Bone marrow (tissue), 2 donors: ENCODE data around the gene IRX2.

Experiments used
- DNase-seq, 2 donors: peaks; one replicate each; lab custom pipeline; 2025; lab: John Stamatoyannopoulos, UW

IRX2 gene

GRCh38 chr5:2756211-2757152 is 5.0 kb upstream of the IRX2 start:
- DNase-seq = no peak

DNA sequence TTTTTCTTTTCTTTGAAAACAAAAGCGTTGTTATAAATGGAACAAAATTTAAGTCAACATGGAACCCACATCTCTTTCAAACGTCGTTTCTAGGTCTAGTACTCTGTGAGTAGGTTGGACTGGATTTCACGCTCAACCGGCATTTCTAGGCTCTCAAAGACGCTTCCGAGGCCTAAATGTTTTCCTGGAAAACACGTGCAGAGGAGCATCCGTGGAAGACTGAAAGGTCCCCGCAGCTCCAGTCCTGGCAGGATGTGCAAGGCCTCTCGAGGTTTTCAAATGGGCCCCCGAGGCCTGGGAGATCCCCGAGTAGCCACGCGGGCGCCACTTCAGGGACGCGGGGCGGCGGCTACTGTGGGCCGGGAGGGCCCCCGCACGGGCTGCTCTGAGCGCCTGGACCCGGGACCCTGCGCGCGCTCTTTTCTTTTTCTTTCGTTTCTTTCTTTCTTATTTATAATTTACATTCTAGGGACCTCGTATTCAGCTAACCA is 4.2 kb upstream of the IRX2 start:
- no peak for DNase-seq

DNA sequence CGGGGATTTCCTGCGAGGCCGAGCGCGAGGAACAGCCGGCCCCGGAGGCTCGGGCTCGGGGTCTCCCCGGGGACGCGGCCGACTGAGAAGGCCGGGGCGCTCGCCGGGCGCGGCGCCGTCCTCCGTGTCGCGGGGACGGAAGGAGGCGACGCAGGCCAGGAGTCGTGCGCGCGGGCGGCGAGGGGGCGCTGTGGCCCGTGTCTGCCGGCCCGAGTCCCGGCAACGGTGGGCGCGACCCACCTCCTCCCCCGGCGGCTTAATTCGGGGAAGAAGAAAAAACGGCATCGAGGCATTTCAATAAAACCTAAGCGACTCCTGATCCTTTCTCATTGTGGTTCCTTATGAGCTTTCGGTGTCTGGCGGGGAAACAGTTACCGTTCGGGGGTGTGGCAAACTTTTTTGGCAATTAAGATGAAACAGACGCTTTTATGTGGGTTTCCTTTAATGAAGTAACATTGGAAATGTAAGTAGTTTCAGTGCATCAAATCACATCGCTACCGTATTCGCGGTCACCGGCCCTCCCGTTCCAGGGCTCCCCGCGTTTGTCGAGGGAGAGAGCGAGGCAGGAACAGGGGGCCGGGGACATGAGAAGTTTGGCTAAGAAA is 3.7 kb upstream of the IRX2 start:
- no peak for DNase-seq

- no peak for DNase-seq
Measured at GRCh38 chr5:2754581-2755075, 3.2 kb upstream of the IRX2 start.

- DNase-seq = no peak
Measured at GRCh38 chr5:2753452-2754420, 2.3 kb upstream of the IRX2 start.

DNA sequence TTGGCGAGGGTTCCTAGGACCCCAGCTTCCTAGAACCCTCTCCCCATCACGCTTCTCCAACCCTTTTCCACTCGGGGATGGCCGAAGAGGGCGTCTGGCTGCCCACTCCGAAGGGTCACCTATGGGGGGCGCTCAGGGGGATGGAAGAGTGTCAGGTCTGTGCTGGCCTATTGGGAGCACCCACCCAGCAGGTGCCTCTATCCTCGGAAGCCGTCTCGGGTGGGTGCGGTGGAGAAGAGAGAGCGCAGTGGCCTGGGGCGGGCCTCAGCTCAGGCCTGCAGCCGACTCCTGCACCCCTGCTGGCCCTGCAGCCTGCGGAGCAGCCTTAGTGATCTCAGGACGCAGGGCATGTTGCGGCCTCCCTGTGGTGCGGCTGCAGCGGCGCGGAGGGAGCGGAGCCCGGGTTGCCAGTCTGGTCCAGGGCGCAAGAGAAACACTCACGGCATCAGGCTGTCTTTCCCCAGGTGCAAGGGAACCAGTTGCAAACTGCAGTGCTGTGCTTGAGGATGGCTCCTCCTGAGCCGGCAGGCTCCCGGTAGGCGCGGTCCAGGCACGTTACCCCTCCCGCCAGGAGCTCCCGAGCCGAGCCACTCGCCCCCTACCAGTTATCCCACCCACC is 1.5 kb upstream of the IRX2 start:
- DNase-seq = no peak

DNA sequence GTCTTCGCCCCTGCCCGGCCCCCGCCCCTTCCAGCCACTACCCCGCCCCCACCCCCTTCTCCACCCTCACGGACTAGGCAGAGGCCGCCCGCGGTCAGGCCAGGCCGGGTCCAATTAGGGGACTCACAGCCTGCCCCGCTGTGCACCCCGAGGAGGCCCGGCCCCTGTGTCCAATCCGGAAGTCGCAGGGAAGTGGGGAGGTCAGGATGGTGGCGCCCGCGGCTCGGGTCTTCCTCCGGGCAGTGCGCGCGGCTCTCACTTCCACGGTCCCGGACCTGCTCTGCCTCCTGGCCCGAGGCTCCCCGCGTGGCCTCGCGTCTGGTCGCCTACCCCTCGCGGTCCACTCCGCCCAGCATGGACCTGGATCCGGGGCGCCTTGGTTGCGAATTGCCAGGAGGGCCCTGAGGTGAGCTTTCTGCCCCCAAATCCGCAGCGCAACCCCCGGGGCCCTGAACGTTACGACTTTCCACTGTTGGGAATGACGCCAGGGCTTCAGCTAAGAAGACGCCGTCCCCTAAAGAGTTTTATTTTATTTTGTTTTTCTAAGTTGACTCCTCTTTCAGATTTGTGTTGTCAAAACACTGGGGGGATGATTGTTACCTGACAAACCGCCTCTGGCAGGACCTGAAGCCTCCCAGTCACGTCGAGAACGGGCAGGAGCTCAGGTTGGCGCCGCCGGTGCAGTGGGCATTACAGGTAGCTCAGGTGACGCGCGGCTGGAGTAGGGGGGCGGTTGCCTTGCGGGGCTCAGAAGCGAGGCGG is 763 bp upstream of the IRX2 start:
- no peak for DNase-seq

DNA sequence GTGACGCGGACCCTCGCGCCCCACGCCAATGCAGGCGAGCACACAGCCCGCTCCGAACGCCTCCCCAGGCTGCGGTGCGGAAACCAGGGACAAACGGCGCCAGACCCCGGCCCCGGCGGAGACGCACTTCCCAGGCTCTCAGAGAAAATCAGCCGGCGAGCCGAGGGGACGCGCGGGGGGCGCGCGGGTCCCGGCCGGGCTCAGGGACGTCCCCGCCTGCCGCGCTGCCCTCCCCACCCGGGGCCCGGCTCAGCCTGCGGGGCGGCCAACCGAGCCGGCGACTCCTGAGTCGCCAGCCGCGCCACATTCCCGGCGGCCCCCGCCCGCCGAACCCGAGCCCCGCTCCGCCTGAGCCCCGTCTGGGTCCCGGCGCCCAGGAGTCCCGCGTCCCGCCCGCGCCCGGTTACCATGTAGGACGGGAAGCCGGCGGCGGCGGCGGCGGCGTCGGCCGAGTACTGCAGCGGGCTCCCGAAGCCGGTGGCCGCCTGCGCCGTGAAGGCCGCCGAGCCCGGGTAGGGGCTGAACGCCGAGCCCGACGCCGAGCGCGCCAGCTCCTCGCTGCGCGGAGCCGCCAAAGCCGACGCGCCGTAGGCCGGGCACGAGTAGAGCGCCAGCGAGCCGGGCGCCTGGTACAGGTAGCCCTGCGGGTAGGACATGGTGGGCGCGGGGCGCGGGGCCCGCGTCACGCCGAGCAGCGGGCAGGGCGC is 566 bp downstream of the IRX2 start:
- no peak for DNase-seq

GRCh38 chr5:2750026-2750757 is 1.3 kb downstream of the IRX2 start:
- no peak for DNase-seq

- no peak for DNase-seq
Measured at GRCh38 chr5:2749514-2750025, 1.9 kb downstream of the IRX2 start.

- DNase-seq = no peak
Measured at GRCh38 chr5:2748861-2749513, 2.5 kb downstream of the IRX2 start.

DNA sequence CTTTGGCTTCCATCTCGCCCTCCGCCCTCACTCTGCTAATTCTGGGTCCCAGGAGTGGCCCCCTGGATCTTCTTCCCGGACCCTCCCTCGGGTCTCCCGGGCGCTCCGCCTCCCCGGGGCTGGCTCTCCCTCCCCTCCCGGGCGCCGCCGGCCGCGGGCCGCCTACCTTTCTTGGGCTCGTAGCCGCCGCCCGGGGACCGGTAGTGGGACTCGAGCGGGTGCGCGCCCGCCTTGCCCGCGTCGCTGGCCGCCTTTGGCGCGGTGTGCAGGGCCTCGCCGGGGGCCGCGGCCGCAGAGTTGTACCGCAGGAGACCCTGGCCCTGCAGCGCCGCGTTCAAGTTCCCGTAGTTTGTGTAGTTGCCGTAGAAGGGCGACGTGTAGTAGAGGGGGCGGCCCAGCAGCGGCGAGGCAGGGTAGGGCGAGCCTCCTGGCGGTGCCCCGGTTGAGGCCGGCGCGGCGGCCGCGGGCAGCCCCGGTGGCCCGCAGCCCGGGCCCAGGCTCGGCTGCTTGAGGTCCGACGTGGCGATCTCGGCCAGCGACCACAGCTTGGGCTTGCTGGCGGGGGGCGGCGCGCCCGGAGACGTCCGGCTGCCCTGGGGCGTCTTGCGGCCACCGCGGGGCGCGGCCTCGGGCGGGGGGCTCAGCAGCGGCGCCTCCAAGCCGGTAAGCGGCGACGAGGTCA is 3.2 kb downstream of the IRX2 start:
- DNase-seq = no peak

DNA sequence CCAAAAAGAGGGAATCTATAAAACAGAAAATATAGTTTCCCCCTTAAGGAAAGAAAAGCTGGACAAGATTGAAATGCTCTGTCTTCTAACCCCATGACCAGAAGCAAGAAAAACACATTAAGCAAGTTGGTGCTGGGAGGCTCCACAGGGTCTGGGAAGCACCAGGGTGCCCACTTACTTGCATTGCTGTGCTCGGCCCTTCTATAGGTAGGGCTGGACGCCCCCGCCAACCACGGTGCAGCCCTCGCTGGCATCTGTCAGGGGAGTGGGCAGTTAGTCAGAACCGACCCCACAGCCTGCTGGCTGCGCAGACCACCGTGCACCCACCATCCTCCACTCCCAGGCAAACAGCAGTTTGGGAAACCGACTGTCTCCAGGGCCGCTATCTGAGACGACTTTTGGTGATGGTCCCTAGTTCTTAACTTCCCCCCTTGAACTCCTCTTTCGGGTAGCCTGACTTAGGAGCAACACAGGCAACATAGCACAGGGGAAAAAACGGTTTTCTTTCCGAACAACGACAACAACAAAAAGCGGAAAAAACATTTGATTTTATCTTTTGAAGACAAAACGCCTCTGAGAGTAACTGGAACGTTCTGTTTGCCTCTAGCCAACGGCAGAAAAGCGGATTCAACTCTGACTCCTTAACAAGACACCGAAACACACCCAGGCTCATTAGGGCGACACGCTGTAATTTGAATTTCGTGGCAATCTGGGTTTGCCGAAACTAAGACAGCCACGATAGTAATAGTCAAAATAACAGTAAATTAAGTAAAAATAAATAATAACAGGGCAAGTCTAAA is 3.9 kb downstream of the IRX2 start:
- DNase-seq = no peak

DNA sequence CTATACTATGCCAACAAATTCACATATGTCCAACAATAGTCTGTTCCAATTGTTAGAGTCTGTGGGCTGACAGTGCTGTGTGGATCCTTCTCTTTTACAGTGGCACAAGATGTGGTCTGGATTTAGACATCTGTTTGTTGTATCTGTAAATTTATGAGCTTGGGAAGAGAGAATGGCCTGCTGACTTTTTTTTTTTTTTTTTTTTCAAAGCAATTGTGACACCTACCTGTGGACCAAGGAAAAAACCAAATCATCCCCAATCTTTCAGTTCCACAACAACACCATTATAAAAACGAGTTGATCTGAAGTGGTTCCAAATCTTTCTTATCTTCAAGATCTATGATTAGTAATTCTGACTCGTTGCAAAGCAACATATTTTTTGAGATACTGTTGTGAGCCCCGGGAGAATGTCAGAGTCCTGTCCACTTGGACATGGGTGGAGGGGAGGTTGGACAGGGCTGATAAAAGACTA is 4.9 kb downstream of the IRX2 start:
- DNase-seq = no peak

DNA sequence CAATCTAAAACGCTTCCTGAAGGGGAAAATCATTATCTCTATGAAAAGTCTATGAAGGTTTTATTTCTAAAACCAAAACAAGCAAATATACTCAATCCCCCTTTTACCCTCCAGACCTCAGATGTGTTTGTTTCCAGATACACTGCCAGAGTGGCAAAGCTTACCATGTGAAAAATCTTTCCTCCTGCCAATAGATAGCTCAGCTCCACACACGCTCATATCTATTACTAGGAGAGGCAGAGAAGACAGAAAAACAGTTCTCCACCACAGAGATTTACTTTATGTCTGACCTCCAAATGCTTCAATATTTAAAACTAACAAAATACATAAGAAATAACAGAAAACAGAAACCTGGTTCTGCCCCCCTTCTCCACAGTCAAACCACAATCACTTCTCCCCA is 7.0 kb downstream of the IRX2 start:
- DNase-seq = no peak

- DNase-seq = no peak
Measured at GRCh38 chr5:2742921-2743679, 8.4 kb downstream of the IRX2 start.
